ENCODE data around the gene TPBGL. TPM values are rescaled to one million over a fixed set of nuclear protein-coding genes. Genes with fewer than 3 reads are reported as not detected.

The TPBGL gene
- total RNA-seq, 1 donor from 2014 or later = not detected

DNA sequence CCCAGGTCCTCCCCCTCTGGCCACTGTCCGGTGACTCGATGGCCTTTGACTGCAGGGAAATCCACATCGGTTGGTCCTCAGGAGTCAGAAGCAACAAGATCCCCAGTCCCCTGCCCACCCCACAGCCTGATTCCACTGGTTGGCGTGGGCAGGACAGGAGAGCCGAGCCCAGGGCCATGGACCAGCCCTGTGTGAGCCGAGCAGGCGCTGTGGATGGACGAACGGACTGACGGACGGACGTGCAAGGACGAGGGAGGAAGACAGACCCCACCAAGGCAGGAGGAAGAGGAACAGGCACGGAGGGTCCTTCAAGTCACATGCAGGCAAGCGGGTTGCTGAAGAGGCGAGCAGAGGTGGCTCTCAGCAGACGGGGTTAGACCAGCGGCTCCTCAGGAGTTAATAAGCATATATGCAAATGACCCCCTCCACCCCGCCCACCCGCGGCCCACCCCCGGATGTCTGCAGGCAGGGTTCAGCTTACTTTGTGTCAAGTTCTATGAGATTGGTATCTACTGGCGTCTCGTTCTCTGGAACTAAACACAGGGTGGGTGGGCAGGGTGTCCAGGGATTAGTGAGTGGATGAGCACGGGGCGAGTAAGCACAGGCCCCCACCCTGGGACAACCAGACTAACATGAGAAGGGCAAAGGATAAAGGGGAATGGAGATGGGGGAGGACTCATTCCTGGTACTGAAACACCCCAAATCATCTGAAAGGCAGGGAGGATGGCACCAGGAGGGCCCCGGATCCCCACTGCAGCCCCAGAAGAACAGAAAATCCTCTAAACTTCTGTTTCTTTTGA is 26.8 kb downstream of the TPBGL start:
- H3K4me3 ChIP-seq = no peak overlapping the region
- H3K27ac ChIP-seq = no peak overlapping the region
- H3K36me3 ChIP-seq = peaks cover 6 to 11% of the 10 kb centered on the region in 2 donors
- no peak for TF ChIP-seq CTCF (IDR thresholded peaks at IDR 0.05)
- peak in 1 of 2 donors; percentile 7 for DNase-seq (ENCODE audit: low spot score in 2 of 2)
- no peaks in the 10 kb centered on the region for H3K9me3 ChIP-seq
- no peaks in the 10 kb centered on the region for H3K27me3 ChIP-seq
- no peaks in the 10 kb centered on the region for H3K4me1 ChIP-seq
- intact Hi-C loops (cut with DNase I) = no loop called here

DNA sequence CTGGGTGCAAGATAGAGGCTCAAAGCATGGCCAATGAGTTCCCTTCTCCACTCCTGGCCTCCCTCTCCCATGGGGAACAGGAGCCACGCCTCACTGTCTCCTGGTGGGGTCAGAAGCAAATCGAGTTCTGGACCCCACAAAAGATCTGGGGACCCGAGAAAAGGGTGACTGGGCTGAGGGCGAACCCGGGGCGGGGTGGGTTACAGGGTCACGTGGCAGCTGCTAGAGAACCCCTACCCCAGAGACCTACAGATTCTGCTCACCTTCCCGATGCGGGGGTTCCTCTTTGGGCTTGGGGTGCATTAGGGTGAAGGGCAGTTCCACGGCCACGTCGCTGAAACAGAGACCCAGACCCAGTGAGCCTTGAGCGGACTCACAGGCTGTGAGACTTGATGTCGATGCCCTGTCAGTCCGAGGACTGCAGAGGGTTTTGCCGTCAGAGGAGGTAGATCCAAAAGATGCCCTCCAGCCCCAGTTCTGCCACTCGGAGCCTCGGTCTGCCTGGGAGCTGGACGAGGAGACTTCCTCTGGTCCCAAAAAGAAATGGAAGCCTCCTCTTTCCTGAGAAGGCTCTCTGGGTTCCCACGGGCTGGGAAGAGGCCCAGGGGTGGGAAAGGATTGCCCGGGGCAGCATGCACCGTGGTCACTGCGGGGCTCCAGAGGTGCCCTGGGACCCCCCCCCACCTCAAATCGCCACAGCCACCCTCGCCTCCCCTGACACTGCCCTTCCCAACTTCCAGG is 28.2 kb downstream of the TPBGL start:
- Histone ChIP-seq H3K9me3 (no peaks in the 10 kb centered on the region), H3K4me3 (no peak overlapping the region), H3K27ac (no peak overlapping the region), H3K36me3 (peaks cover 9 to 17% of the 10 kb centered on the region in 2 donors), H3K4me1 (no peaks in the 10 kb centered on the region), H3K27me3 (no peaks in the 10 kb centered on the region)
- DNase-seq (ENCODE audit: low spot score in 2 of 2) = peak in 1 of 2 donors; percentile 5
- intact Hi-C loops (cut with DNase I) = no loop called here
- no peak for TF ChIP-seq CTCF (IDR thresholded peaks at IDR 0.05)

DNA sequence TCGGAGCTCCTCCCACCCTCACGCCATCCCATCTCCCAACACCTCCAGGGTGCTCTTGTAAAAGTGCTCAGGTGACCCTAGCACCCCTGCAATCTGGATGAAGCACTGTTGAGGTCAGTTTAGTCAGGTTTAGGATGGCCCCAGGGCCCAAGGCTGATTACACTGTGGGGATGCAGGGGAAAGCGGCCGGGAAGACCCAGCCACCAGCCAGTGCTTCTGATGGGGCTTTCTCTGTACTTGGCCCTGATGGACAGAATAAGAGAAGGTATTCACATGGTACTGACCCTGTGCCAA is 28.7 kb downstream of the TPBGL start:
- no peaks in the 10 kb centered on the region for H3K4me1 ChIP-seq
- no peak overlapping the region for H3K4me3 ChIP-seq
- no peak for TF ChIP-seq CTCF (IDR thresholded peaks at IDR 0.05)
- H3K9me3 ChIP-seq = no peaks in the 10 kb centered on the region
- no peak for DNase-seq (ENCODE audit: low spot score in 2 of 2)
- H3K36me3 ChIP-seq = peaks cover 11 to 17% of the 10 kb centered on the region in 2 donors
- H3K27ac ChIP-seq = no peak overlapping the region
- intact Hi-C loops (cut with DNase I) = no loop called here
- H3K27me3 ChIP-seq = no peaks in the 10 kb centered on the region

GRCh38 chr11:75269896-75270295 is 29.3 kb downstream of the TPBGL start:
- H3K36me3 ChIP-seq = peaks cover 11 to 17% of the 10 kb centered on the region in 2 donors
- DNase-seq (ENCODE audit: low spot score in 2 of 2) = peak in 1 of 2 donors; percentile 6
- no peak overlapping the region for H3K4me3 ChIP-seq
- TF ChIP-seq CTCF (IDR thresholded peaks at IDR 0.05) = no peak
- no peak overlapping the region for H3K27ac ChIP-seq
- intact Hi-C loops (cut with DNase I) = loop anchor here (10.0 kb wide), 1 partner anchor 195 kb away; no protein-coding TSS in a partner anchor
- no peaks in the 10 kb centered on the region for H3K9me3 ChIP-seq
- no peaks in the 10 kb centered on the region for H3K4me1 ChIP-seq
- no peaks in the 10 kb centered on the region for H3K27me3 ChIP-seq

GRCh38 chr11:75270896-75271418 is 30.4 kb downstream of the TPBGL start:
- Histone ChIP-seq H3K9me3 (no peaks in the 10 kb centered on the region), H3K4me3 (no peak overlapping the region), H3K4me1 (no peaks in the 10 kb centered on the region), H3K27me3 (no peaks in the 10 kb centered on the region), H3K36me3 (peaks cover 11 to 17% of the 10 kb centered on the region in 2 donors), H3K27ac (no peak overlapping the region)
- TF ChIP-seq CTCF (IDR thresholded peaks at IDR 0.05) = no peak
- DNase-seq (ENCODE audit: low spot score in 2 of 2) = no peak
- intact Hi-C loops (cut with DNase I) = loop anchor here (10.0 kb wide), 1 partner anchor 194 kb away; no protein-coding TSS in a partner anchor
